HepG2 (cell line): ENCODE measurements around the gene MRPL58. TPM values are rescaled to one million over a fixed set of nuclear protein-coding genes. Genes with fewer than 3 reads are reported as not detected.

Experiments
- FOXJ3 ChIP-seq: sonication (generic); formaldehyde crosslinking; IDR thresholded peaks from 2 replicates; pipeline ENCODE4 v1.4.0; 2020; ENCODE audit warnings: missing genetic modification reagents, mild to moderate bottlenecking, borderline replicate concordance
- HES4 ChIP-seq: sonication (generic); formaldehyde crosslinking; IDR thresholded peaks from 2 replicates; pipeline ENCODE4 v1.9.0; 2021; ENCODE audit warnings: mild to moderate bottlenecking, missing genetic modification reagents, borderline replicate concordance
- KDM3A ChIP-seq: IDR thresholded peaks from 2 replicates; pipeline ENCODE4 v1.6.1; 2018; ENCODE audit warnings: low read depth, missing compliant biosample characterization
- MIER2 ChIP-seq: IDR thresholded peaks from 2 replicates; pipeline ENCODE4 v1.6.1; 2016; ENCODE audit warnings: missing biosample characterization, missing genetic modification reagents
- NBN ChIP-seq: fragments of 450-650 bp; conservative IDR thresholded peaks from 2 replicates; pipeline ENCODE4 v1.6.1; 2017
- RARA ChIP-seq: IDR thresholded peaks from 2 replicates; pipeline ENCODE4 v1.6.1; 2016; ENCODE audit warnings: missing genetic modification reagents, missing compliant biosample characterization
- ZBTB1 ChIP-seq: sonication (generic); formaldehyde crosslinking; IDR thresholded peaks from 2 replicates; pipeline ENCODE4 v1.4.0; 2020; ENCODE audit warnings: missing genetic modification reagents, borderline replicate concordance
- ZFP82 ChIP-seq: sonication (generic); formaldehyde crosslinking; IDR thresholded peaks from 2 replicates; pipeline ENCODE4 v1.5.1; 2020; ENCODE audit warnings: mild to moderate bottlenecking, missing genetic modification reagents, borderline replicate concordance
- ZNF260 ChIP-seq: sonication (generic); formaldehyde crosslinking; IDR thresholded peaks from 2 replicates; pipeline ENCODE4 v1.4.0; 2020; ENCODE audit warnings: missing genetic modification reagents, low read depth, mild to moderate bottlenecking, borderline replicate concordance
- ZNF431 ChIP-seq: sonication (generic); formaldehyde crosslinking; IDR thresholded peaks from 2 replicates; pipeline ENCODE4 v1.9.0; 2022; ENCODE audit warnings: missing genetic modification reagents, low read depth, mild to moderate bottlenecking, borderline replicate concordance
- ZNF629 ChIP-seq: sonication (generic); formaldehyde crosslinking; conservative IDR thresholded peaks from 2 replicates; pipeline ENCODE4 v1.5.0; 2020; ENCODE audit warnings: missing genetic modification reagents
- ZNF670 ChIP-seq: sonication (generic); formaldehyde crosslinking; IDR thresholded peaks from 2 replicates; pipeline ENCODE4 v1.8.0; 2022; ENCODE audit warnings: mild to moderate bottlenecking, missing genetic modification reagents, borderline replicate concordance
- polyA plus RNA-seq, 8 experiments: library from polyadenylated mRNA; depleted of rRNA in 3 of 8; stranded (reverse) in 7 of 8; unstranded in 1 of 8; fragments of >200 nt; fragmentation: Illumina TruSeq in 4 of 8; extraction: Trizol in 4 of 8; gene quantifications; 2 replicates each; pipeline versions ENCODE4 v1.2.1 to v1.2.3, GENCODE V29; 2011 to 2016; ENCODE audit warnings: low read depth in 4 of 8, missing spikeins in 1 of 8, mixed read lengths in 1 of 8; ENCODE audit not compliant: insufficient read depth in 1 of 8
- total RNA-seq, 5 experiments: library from RNA; depleted of rRNA; stranded (reverse); fragments of >200 nt; fragmentation: Illumina TruSeq; extraction: Trizol; gene quantifications; 2 replicates each; pipeline ENCODE4 v1.2.3, GENCODE V29; 2016; ENCODE audit warnings: low read depth in 1 of 5
- TF ChIP-seq, protein P1 (sequence below): sonication (generic); formaldehyde crosslinking; IDR thresholded peaks from 2 replicates; pipeline ENCODE4 v1.5.1; 2020; ENCODE audit warnings: missing genetic modification reagents, mild to moderate bottlenecking, borderline replicate concordance
- TF ChIP-seq, protein P2 (sequence below): sonication (generic); formaldehyde crosslinking; conservative IDR thresholded peaks from 2 replicates; pipeline ENCODE4 v1.4.0; 2020; ENCODE audit warnings: missing genetic modification reagents
- TF ChIP-seq, protein P3 (sequence below): IDR thresholded peaks from 2 replicates; pipeline ENCODE4 v1.6.1; 2016
- TF ChIP-seq, protein P4 (sequence below): sonication (generic); formaldehyde crosslinking; IDR thresholded peaks from 2 replicates; pipeline ENCODE4 v1.9.0; 2022; ENCODE audit warnings: missing genetic modification reagents, mild to moderate bottlenecking, borderline replicate concordance
- TF ChIP-seq, protein P5 (sequence below): sonication (generic); formaldehyde crosslinking; IDR thresholded peaks from 2 replicates; pipeline ENCODE4 v1.5.0; 2020; ENCODE audit warnings: mild to moderate bottlenecking, missing genetic modification reagents, borderline replicate concordance
- TF ChIP-seq, protein P6 (sequence below): sonication (generic); formaldehyde crosslinking; IDR thresholded peaks from 2 replicates; pipeline ENCODE4 v1.4.0; 2020; ENCODE audit warnings: missing genetic modification reagents

MRPL58 gene
- total and polyA plus RNA-seq, 2 of the 13 experiments (the other 11 are each of a cell fraction or from before 2014, with no cell fraction given) = 44.9 to 68.9 TPM

DNA sequence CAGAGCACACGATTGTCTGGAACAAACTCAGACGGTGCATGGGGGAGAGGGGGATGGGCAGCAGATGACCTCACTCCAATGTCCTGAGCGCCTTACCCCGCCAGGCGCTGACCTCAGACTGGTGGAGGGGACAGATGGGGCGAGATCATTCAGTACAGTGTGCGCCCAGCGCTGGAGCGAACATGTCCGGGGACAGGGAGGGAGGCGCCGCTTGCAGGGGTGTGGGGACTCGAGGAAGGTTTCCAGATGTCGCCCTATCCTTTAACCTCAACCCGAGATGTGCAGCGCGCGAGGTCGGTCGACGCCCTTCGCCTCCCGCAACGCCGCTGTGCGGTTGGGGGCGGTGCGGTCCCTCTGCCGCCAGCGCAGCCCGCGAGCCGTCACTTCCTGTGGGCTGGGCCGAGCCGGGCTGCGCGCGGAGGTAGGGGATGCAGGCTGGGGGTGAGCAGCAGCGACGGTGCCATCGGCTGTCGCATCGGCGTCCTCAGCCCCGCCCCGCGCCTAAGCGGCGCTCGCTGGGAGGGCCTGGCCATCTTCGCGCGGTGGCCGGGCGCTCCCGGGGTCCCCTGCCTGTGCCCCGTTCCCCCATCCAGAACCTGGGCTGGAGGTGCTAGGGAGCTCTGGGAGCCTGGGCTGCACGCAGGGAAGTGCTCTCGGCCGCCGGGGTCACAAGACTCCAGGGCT, 30.3 kb upstream of the MRPL58 start (continued):
- TF ChIP-seq, protein P1, sequence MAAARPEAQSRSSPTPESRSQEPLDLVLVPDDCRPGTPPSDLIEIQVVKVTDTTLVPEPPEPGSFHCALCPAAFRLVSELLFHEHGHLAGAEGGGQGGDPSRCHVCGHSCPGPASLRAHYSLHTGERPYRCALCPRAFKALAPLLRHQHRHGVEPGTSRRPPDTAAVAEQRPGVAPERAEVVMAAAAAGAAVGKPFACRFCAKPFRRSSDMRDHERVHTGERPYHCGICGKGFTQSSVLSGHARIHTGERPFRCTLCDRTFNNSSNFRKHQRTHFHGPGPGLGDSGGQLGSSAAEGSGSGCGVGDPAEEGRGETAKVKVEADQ (CRISPR knock-in tag) = peak; percentile 82; the same call in 1 of the 2 replicates
- TF ChIP-seq, protein P2, sequence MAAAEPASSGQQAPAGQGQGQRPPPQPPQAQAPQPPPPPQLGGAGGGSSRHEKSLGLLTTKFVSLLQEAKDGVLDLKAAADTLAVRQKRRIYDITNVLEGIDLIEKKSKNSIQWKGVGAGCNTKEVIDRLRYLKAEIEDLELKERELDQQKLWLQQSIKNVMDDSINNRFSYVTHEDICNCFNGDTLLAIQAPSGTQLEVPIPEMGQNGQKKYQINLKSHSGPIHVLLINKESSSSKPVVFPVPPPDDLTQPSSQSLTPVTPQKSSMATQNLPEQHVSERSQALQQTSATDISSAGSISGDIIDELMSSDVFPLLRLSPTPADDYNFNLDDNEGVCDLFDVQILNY (CRISPR knock-in tag) = peak; percentile 55; the same call in 1 of the 2 replicates
- TF ChIP-seq, protein P3, sequence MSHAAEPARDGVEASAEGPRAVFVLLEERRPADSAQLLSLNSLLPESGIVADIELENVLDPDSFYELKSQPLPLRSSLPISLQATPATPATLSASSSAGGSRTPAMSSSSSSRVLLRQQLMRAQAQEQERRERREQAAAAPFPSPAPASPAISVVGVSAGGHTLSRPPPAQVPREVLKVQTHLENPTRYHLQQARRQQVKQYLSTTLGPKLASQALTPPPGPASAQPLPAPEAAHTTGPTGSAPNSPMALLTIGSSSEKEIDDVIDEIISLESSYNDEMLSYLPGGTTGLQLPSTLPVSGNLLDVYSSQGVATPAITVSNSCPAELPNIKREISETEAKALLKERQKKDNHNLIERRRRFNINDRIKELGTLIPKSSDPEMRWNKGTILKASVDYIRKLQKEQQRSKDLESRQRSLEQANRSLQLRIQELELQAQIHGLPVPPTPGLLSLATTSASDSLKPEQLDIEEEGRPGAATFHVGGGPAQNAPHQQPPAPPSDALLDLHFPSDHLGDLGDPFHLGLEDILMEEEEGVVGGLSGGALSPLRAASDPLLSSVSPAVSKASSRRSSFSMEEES (CRISPR knock-in tag) = no peak
- TF ChIP-seq ZFP82 (CRISPR knock-in tag) (no peak; the same call in none of the 2 replicates), ZNF629 (CRISPR knock-in tag) (no peak; the same call in 1 of the 2 replicates), KDM3A (CRISPR knock-in tag) (no peak), ZNF670 (CRISPR knock-in tag) (peak; percentile 71), ZNF260 (CRISPR knock-in tag) (peak; percentile 77; the same call in 1 of the 2 replicates), RARA (CRISPR knock-in tag) (peak; percentile 53), ZNF431 (CRISPR knock-in tag) (peak; percentile 75; the same call in 1 of the 2 replicates), FOXJ3 (no peak), ZBTB1 (peak; percentile 97), HES4 (CRISPR knock-in tag) (peak; percentile 56; the same call in 1 of the 2 replicates), MIER2 (CRISPR knock-in tag) (no peak), NBN (no peak)
- TF ChIP-seq, protein P4, sequence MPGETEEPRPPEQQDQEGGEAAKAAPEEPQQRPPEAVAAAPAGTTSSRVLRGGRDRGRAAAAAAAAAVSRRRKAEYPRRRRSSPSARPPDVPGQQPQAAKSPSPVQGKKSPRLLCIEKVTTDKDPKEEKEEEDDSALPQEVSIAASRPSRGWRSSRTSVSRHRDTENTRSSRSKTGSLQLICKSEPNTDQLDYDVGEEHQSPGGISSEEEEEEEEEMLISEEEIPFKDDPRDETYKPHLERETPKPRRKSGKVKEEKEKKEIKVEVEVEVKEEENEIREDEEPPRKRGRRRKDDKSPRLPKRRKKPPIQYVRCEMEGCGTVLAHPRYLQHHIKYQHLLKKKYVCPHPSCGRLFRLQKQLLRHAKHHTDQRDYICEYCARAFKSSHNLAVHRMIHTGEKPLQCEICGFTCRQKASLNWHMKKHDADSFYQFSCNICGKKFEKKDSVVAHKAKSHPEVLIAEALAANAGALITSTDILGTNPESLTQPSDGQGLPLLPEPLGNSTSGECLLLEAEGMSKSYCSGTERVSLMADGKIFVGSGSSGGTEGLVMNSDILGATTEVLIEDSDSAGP = peak; percentile 98
- TF ChIP-seq, protein P5, sequence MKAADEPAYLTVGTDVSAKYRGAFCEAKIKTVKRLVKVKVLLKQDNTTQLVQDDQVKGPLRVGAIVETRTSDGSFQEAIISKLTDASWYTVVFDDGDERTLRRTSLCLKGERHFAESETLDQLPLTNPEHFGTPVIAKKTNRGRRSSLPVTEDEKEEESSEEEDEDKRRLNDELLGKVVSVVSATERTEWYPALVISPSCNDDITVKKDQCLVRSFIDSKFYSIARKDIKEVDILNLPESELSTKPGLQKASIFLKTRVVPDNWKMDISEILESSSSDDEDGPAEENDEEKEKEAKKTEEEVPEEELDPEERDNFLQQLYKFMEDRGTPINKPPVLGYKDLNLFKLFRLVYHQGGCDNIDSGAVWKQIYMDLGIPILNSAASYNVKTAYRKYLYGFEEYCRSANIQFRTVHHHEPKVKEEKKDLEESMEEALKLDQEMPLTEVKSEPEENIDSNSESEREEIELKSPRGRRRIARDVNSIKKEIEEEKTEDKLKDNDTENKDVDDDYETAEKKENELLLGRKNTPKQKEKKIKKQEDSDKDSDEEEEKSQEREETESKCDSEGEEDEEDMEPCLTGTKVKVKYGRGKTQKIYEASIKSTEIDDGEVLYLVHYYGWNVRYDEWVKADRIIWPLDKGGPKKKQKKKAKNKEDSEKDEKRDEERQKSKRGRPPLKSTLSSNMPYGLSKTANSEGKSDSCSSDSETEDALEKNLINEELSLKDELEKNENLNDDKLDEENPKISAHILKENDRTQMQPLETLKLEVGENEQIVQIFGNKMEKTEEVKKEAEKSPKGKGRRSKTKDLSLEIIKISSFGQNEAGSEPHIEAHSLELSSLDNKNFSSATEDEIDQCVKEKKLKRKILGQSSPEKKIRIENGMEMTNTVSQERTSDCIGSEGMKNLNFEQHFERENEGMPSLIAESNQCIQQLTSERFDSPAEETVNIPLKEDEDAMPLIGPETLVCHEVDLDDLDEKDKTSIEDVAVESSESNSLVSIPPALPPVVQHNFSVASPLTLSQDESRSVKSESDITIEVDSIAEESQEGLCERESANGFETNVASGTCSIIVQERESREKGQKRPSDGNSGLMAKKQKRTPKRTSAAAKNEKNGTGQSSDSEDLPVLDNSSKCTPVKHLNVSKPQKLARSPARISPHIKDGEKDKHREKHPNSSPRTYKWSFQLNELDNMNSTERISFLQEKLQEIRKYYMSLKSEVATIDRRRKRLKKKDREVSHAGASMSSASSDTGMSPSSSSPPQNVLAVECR (CRISPR knock-in tag) = peak; percentile 97
- TF ChIP-seq, protein P6, sequence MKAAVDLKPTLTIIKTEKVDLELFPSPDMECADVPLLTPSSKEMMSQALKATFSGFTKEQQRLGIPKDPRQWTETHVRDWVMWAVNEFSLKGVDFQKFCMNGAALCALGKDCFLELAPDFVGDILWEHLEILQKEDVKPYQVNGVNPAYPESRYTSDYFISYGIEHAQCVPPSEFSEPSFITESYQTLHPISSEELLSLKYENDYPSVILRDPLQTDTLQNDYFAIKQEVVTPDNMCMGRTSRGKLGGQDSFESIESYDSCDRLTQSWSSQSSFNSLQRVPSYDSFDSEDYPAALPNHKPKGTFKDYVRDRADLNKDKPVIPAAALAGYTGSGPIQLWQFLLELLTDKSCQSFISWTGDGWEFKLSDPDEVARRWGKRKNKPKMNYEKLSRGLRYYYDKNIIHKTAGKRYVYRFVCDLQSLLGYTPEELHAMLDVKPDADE = 0 out of 2 replicates have a peak, but pooled peaks have one; percentile 34
